NCI-H82 treated with DMSO at 0.1 percent for 48 hours (cell line): ENCODE measurements around the gene ARHGEF5.
"Not testable (repeated sequence)": the region's sequence is repeated elsewhere in the genome, so short reads cannot be mapped to it uniquely, and the experiment has no call there.

Source experiments
- DNase-seq: peaks from one replicate; lab custom pipeline; 2025; ENCODE audit not compliant: unreplicated experiment; lab: John Stamatoyannopoulos, UW

ARHGEF5 gene

GRCh38 chr7:144355176-144355822, at the start of gene ARHGEF5:
Gene ARHGEF5, plus strand, starts transcription at chr7:144355402. Its CDS starts 7,268 bp downstream, at chr7:144362670.
- DNase-seq: not testable (repeated sequence)

DNA sequence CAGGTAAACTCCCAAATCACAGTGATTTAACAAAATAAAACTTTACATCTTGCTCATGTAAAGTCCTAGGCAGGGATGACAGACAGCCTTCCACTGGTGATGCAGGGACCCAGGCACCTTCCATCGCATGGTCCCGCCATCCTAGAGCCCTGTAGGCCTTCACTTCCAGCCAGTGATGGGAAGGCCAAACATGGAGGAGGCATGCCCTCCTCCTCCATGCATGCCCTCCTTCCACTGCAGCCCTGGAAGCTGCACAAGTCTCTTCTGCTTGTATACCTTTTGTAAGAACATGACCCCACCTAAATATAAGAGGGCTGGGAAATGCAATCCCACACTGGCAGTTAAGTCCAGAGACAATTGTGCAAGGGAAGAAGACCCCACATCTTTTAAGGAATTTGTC, 45.5 kb upstream of the ARHGEF5 start:
- DNase-seq: not testable (repeated sequence)

DNA sequence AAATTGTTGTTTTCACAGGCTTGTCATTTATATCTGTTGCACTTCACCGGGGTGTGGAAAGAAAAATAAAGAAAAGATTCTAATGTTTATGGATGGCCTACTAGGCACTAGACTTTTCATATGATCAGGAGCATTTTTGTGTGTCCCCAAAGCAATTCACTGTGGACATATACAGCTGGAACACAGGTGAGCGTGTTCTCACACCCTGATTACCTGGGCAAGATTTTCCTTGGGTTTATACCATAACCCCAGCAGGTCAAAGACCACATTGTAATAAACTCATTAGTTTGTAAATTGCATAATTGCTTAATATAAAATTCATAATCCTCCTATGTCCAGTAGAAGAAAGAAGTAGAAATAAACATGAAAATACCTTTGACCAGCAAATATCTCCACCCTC, 44.0 kb upstream of the ARHGEF5 start:
- DNase-seq: not testable (repeated sequence)

DNA sequence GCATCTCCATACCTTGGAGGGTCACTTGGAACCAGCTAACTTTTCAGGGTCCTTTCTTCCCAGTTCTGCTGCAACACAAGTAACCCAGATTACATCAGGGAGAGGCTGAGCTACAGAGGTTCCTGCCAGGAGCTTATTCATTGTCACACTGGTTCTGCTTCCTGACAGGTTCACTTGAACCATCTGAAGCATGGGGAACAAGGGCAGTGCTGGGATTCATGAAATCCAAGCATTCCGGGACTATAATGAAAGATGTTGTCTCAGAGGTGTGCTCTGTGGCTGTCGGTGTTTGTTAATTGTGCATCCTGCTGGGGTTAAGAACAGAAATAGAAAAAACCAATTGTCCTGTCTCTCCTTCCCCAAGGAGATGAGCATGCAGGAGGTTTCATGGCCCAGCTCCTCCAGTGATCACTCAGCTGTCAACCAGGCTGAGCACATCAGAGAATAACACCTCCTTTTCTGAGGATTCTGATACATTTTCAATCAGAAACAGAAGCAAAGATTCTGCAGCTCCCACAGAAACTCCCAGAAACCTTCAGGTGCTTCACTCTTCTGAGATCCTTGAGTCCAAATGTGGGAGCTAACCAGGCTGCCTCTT, 43.2 kb upstream of the ARHGEF5 start, which contains the start of gene OR2A1:
TSS of gene OR2A1 (plus strand) at position 548 of the 598 bp plus-strand sequence. CDS start 5,706 bp downstream, outside the sequence.
- not testable (repeated sequence) for DNase-seq

GRCh38 chr7:144317537-144317936, 37.7 kb upstream of the ARHGEF5 start:
- not testable (repeated sequence) for DNase-seq

DNA sequence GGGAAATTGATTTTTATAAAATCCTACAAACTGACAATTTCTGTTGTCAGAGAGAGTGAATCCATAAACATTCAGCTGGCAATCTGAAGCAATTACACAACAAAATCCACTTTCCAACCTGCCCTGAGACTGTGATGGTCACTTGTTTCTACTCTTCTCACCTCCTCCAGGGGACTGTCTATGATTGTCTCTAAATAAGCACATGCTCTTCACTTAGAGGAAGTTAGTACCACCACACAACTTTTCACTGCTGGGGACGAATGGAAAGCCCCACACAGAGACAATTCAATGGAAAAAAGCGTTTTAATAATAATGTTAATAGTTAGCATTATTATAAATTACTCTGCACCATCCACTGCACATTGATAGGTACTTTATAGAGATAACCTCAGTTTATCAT, 35.7 kb upstream of the ARHGEF5 start:
- not testable (repeated sequence) for DNase-seq

- DNase-seq: not testable (repeated sequence)
Observed at GRCh38 chr7:144321677-144322206, 33.5 kb upstream of the ARHGEF5 start.

- not testable (repeated sequence) for DNase-seq
Observed at GRCh38 chr7:144323359-144323758, 31.8 kb upstream of the ARHGEF5 start.

DNA sequence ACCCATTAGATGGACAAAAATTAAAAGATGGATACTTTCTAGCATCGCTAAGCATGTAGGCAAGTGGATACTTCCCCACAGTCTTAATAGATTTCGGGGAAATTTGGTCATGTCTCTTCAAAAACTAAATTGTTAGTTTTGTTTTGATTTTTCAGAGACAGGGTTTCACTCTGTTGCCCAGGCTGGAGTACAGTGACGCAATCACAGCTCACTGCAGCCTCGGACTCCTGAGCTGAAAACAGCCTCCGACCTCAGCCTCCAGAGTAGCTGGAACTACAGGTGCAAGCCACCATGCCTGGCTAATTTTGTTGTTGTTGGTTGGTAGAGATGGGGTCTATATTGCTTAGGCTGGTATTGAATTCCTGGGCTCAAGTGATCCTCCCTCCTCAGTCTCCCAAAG, 29.3 kb upstream of the ARHGEF5 start:
- not testable (repeated sequence) for DNase-seq

DNA sequence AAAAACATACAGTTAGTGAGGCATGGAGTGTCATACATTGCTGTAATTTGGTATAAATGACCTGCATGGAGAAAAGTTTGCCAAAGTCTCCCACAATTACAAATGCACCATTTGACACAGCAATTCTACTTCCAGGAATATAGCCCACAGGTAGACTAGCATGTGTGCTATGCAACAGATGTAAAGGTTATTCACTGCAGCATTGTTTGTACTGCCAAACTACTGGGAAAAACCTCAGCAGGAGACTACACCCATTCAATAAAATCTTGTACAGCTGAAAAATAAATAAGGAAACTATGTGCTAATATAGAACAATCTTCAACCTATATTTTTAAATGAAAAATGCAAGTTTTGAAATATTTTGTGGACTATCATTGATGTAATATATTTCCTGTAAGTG, 25.2 kb upstream of the ARHGEF5 start:
- DNase-seq: not testable (repeated sequence)

DNA sequence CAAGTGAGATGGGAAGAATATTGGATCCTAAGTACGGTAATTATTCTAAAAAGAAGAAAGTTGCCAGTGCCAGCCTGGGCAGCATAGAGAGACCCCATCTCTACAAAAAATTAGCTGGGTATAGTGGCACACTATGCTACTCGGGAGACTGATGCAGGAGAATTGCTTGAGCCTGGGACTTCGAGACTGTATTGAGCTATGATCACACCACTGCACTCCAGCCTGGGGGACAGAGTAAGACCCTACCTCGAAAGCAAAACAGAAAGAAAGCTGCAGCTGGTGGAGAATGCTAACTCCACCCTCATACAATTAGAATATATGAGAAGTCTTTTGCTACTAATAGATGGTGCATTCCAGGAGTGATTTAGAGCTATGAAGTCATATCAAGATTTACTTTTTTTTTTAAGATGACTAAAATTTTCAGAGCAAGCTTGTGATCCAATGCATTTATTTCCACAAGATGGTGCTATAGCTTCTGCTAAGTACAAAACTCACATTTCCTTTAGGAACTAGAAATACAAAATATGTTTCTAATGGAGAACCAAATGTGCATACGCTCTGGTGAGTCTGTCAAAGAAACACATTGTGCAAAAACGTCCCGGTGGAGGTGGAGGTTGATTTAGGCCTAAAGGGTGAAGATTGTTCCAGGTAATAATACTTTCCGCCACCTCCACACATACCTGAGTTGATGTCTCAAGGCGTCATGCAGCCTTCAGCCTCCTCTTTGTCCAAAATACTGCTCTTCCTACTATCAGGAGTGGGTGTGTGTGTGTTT, 23.8 kb upstream of the ARHGEF5 start:
- DNase-seq: not testable (repeated sequence)

- DNase-seq: not testable (repeated sequence)
Observed at GRCh38 chr7:144331996-144332288, 23.3 kb upstream of the ARHGEF5 start.

GRCh38 chr7:144348625-144349024, 6.6 kb upstream of the ARHGEF5 start:
- DNase-seq: not testable (repeated sequence)

DNA sequence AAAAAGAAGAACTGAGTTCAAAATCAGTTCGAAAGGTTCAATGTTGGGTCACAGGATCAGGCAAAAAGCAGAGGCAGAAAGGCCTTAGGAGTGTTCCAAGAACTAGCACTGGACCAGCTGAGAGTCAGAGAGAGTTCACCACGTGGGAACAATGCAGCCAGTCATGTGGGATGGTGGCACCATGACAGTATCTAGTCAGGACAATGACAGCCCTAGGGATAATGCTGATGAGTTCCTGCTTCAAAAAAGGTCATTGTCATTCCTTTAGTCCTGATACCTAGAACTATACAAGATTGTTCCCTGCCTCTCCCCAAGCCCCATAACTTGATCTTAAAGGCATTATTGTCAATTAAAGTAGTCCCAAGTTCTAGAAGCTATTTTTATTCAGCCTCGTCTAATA, 3.5 kb upstream of the ARHGEF5 start:
- DNase-seq: not testable (repeated sequence)

GRCh38 chr7:144356185-144356584, 983 bp downstream of the ARHGEF5 start:
- not testable (repeated sequence) for DNase-seq

DNA sequence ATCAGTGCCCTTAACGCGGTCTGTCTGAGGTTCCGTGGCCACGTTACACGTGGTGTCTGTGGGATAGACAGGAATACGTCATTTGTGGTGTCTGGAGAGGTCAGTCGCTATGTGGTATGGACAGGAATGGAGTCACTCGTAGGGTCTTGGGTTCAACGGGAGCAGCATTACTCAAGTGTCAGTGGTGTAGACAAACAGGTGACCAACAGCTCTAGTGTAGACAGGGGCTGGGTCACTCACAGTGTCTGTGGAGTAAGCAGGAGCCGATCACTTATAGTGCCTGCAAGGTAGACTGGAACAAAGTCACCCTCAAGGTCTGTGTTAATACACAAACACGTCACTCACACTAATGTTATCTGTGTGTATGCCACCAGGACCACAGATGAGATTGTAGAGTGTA, 1.7 kb downstream of the ARHGEF5 start:
- not testable (repeated sequence) for DNase-seq

- DNase-seq: not testable (repeated sequence)
Observed at GRCh38 chr7:144362061-144362460, 6.9 kb downstream of the ARHGEF5 start.

- not testable (repeated sequence) for DNase-seq
Observed at GRCh38 chr7:144365523-144365922, 10.3 kb downstream of the ARHGEF5 start.

DNA sequence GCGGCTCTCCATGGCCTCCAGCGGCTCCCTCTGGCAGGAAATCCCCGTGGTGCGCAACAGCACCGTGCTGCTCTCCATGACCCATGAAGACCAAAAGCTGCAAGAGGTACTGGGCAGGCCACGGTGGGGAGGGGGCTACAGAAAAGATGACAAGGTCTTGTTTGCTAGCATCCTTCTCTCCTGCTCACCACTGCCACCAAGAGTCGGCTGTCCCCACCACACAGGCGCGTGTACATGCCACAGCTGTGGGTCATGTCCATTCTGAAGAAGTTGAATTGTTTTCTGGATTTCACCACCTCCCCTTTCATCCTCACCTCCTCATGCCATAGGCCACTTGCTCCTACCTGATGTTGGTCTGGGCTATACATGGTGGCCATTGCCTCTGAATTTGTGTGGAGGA, 12.0 kb downstream of the ARHGEF5 start:
- DNase-seq: not testable (repeated sequence)

- DNase-seq: not testable (repeated sequence)
Observed at GRCh38 chr7:144369221-144369620, 14.0 kb downstream of the ARHGEF5 start.

DNA sequence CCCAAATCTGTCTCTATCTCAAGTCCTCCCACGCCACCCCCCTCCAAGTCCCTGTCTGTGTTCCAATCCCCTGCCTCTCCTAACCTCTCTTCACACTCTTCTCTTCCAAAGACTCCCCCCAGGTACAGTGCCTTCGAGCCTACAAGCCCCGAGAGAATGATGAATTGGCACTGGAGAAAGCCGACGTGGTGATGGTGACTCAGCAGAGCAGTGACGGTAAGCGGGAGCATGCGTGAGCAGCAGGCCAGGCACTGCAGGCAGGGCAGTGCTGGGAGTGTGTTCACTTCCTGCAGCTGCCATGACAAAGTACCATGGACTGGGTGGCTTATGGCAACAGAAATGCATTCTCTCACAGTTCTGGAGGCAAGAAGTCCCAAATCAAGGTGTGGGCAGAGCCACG, 23.4 kb downstream of the ARHGEF5 start:
- no peak for DNase-seq
